OCI-LY1 (cell line): ENCODE data around the gene COMT.

Experiments used
- EZH2 ChIP-seq: fragments of 200-600 bp; sonication (generic), shearing (Covaris generic); IDR thresholded peaks from 2 replicates; pipeline ENCODE4 v1.8.0; 2017; ENCODE audit warnings: borderline replicate concordance, mixed run types, mild to moderate bottlenecking, antibody characterized with exemption, low read length, moderate library complexity, mixed read lengths
- TF ChIP-seq, protein P1 (sequence below): fragments of 200-600 bp; sonication (generic), shearing (Covaris generic); IDR thresholded peaks from 2 replicates; pipeline ENCODE4 v1.5.1; 2017; ENCODE audit warnings: mild to moderate bottlenecking, antibody characterized with exemption, low read length, moderate library complexity, mixed read lengths

DNA sequence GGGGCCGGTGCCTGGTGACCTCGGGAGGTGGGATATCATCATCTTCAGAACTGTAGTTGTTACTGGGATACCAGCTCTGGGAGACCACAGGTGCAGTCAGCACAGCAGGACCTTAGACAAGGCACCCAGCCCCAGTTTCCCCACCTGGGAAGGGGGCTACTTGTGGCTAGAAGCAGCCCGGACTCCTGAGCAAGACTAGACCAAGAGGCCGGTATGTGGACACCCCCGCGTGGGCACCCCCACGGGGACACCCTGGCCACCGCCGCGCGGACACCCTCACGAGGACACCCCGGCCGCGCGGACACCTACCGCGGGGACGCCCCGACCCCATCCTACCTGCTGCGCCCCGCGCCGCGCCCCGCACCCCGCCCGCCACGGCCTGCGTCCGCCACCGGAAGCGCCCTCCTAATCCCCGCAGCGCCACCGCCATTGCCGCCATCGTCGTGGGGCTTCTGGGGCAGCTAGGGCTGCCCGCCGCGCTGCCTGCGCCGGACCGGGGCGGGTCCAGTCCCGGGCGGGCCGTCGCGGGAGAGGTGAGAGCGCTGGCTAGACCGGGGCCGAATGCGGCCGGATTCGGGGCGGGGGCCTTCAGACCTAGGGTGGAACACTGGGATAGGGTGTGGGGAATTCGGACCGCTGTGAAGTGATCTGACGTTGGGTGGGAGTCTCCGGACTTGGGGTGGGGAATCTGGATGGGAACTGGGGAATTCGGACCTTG is at the start of gene COMT, which contains the start of gene TXNRD2:
- TF ChIP-seq, protein P1, sequence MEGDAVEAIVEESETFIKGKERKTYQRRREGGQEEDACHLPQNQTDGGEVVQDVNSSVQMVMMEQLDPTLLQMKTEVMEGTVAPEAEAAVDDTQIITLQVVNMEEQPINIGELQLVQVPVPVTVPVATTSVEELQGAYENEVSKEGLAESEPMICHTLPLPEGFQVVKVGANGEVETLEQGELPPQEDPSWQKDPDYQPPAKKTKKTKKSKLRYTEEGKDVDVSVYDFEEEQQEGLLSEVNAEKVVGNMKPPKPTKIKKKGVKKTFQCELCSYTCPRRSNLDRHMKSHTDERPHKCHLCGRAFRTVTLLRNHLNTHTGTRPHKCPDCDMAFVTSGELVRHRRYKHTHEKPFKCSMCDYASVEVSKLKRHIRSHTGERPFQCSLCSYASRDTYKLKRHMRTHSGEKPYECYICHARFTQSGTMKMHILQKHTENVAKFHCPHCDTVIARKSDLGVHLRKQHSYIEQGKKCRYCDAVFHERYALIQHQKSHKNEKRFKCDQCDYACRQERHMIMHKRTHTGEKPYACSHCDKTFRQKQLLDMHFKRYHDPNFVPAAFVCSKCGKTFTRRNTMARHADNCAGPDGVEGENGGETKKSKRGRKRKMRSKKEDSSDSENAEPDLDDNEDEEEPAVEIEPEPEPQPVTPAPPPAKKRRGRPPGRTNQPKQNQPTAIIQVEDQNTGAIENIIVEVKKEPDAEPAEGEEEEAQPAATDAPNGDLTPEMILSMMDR = no peak
- TF ChIP-seq EZH2 = no peak
